GM18508 (cell line): ENCODE data around the gene XKR7.
"Not testable (repeated sequence)": the region's sequence is repeated elsewhere in the genome, so short reads cannot be mapped to it uniquely, and the experiment has no call there.

Source experiments
- ATAC-seq: cut with Tn5 transposase; IDR thresholded peaks from one replicate; pipeline ENCODE4 v1.9.1; 2021; ENCODE audit warnings: moderate number of reproducible peaks; ENCODE audit not compliant: insufficient read depth, unreplicated experiment

Gene XKR7, protein sequence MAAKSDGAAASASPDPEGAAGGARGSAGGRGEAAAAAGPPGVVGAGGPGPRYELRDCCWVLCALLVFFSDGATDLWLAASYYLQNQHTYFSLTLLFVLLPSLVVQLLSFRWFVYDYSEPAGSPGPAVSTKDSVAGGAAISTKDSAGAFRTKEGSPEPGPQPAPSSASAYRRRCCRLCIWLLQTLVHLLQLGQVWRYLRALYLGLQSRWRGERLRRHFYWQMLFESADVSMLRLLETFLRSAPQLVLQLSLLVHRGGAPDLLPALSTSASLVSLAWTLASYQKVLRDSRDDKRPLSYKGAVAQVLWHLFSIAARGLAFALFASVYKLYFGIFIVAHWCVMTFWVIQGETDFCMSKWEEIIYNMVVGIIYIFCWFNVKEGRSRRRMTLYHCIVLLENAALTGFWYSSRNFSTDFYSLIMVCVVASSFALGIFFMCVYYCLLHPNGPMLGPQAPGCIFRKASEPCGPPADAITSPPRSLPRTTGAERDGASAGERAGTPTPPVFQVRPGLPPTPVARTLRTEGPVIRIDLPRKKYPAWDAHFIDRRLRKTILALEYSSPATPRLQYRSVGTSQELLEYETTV

GRCh38 chr20:31967830-31968249 is at the start of gene XKR7:
Gene XKR7, plus strand, starts transcription at chr20:31968151. Its CDS starts 25 bp downstream, at chr20:31968176.
- ATAC-seq = no peak

- no peak for ATAC-seq
These were observed 49.4 kb upstream of the XKR7 start for GRCh38 chr20:31918466-31919105.

GRCh38 chr20:31919410-31920155 is 48.4 kb upstream of the XKR7 start:
- no peak for ATAC-seq

- ATAC-seq = no peak
These were observed 47.6 kb upstream of the XKR7 start for GRCh38 chr20:31920275-31920855.

GRCh38 chr20:31921480-31921879 is 46.5 kb upstream of the XKR7 start:
- ATAC-seq = not testable (repeated sequence)

DNA sequence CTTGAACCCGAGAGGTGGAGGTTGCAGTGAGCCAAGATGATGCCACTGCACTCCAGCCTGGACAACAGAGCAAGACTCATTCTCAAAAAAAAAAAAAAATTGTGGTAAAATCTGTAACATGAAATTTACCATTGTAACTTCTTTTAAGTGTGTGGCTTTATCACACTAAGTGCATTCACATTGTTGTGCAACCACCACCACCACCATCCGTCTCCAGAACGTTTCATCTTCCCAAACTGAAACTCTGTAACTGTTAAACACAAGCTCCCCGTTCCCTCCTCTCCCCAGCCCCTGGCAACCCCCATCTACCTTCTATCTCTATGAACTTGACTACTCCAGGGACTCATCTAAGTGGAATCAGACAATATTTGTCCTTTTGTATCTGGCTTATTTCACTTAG is 45.8 kb upstream of the XKR7 start:
- ATAC-seq = no peak

DNA sequence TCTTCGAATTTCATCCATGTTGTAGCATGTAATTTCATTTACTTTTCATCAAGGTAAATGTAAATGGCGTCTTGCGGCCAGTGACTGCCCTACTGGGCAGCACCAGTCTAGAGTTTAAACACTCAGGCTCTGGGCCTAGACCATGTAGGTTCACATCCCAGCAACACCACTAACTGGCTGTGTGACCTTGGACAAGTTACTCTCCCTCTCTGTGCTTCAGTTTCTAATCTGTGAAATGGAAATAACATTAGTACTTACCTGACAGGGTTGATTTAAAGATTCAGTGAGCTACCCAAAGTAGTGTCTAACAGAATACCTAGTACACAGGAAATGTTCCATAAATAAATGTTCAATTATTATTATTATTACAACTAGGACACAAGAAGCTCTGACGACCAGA is 45.4 kb upstream of the XKR7 start:
- ATAC-seq = no peak

DNA sequence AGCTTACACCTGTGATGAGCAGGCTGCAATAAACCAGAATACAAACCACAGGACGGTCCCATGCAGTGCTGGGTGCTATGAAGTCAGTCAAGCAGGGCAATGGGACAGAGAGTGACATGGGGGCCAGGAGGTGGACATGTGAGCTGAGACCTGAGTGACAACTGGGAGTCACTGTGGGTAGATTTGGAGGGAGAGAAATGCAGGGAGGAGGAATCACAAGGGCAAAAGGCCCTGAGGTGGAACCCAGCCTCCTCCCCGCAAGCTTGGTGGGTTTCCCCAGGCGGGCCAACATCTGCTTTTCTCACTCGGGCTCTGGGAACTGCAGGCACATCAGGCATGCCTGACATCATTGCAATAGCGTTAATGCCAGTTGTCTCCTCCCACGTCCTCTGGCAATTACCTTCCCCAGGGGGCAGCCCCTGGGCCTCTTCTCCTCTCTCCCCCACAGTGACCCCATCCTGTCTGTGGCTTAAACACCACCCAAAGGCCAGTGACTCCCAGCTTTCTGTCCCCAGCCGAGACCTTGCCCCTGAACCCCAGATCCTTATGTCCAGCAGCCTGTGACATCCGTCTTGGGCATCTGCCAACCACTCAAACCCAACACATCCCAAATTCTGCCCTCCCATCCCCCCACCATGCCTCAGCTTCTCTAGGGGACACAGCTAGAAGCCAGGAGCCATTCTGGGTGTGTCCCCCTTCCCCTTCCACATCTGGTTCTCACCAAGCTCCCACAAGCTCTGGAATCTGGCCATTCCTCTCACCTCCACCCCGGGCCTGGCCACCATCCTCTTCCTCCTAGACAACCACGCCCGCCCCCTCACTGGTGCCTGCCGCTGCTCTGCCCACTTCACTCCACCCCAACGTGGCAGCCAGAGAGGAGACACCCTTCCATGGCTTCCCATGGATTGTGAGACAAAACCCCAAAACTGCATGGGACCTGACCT is 44.3 kb upstream of the XKR7 start:
- no peak for ATAC-seq

GRCh38 chr20:31924561-31924960 is 43.4 kb upstream of the XKR7 start:
- no peak for ATAC-seq

DNA sequence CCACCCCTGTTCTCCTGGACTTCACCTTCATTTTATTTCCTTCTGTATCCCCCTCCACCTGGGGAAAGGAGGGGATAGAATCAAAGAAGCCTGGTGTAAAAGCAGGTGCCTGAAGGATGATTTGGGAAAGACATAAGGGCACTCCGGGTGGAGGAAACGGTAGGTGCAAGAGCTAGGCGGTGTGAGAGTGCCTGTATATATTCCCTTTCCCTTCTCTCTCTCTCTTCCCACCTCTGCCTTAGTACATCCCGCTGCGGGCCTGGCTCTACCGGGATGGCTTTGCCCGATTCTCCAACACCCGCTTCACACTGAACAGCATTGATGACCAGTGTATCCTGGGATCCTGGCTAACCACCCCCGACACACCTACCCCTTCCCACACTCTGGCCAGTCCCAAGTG is 42.3 kb upstream of the XKR7 start:
- no peak for ATAC-seq

- ATAC-seq = no peak
These were observed 41.5 kb upstream of the XKR7 start for GRCh38 chr20:31926493-31926892.

- ATAC-seq = no peak
These were observed 40.3 kb upstream of the XKR7 start for GRCh38 chr20:31927627-31928159.

DNA sequence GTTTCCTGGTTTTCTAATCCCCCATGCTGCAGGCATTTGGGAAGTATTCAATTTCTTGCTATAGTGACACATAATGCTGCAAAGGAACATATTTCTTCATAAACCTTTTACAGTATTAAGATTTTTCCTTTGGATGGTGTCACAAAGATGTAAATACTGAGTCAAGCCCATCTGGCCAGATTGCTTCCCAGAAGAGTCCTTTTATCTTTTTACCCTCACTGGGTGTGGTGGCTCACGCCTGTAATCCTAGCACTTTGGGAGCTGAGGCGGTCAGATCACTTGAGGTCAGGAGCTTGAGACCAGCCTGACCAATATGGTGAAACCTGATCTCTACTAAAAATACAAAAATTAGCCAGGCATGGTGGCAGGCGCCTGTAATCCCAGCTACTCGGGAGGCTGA is 38.3 kb upstream of the XKR7 start:
- ATAC-seq = not testable (repeated sequence)

GRCh38 chr20:31930779-31931178 is 37.2 kb upstream of the XKR7 start:
- ATAC-seq = no peak

DNA sequence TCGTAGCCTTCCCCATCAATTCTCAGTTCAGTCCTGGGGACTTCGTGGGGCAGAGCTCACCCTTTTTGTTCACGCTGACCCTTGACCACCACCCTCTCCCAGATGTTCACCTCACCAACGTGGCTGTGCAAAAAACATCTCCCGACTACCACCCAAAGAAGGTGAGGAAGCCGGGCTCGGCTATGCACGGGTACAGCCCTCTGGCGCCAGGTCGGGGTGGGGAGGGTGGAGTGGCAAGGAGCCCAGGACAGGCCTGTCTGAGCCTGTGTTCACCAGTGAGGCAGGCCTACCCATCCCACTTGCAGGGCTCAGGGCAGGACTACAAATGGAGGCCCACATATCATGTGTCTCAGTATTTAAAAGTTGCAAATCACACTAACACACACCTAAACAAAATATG is 34.3 kb upstream of the XKR7 start:
- no peak for ATAC-seq

DNA sequence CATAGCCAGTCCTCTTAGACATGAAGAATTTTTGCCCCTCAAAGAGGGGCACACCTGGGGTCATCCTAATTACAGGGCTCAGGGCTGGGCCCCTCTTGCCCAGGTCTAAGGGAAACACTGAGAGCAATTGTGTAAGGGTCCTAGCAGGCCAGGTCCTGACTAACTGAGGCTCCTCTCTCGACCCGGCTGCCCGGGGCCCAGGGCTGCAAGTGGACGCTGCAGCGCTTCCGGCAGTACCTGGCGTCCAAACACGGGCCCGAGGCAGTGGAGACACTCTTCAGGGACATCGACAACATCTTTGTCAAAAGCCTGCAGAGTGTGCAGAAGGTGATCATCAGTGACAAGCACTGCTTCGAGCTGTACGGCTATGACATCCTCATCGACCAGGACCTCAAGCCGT is 33.5 kb upstream of the XKR7 start:
- no peak for ATAC-seq

GRCh38 chr20:31934968-31935764 is 32.8 kb upstream of the XKR7 start:
- no peak for ATAC-seq

DNA sequence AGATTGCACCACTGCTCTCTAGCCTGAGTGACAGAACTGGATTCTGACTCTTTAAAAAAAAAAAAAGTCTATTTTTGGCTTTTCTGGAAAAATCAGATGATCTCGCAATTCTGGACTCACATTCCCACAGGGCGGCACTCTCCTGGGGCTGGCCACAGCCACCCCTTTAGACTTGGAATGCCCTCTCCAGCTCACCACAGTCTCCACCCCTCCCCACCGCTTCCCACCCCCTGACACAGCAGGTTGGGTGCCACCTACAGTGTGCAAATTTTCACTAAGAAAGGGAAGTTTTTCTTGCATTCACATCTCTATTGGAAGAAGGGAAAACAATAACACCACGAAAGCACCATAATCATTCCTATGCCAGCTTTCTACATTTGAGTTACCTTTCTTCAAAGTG is 31.5 kb upstream of the XKR7 start:
- no peak for ATAC-seq
